ENCODE results near the gene KRTAP10-11.

DNA sequence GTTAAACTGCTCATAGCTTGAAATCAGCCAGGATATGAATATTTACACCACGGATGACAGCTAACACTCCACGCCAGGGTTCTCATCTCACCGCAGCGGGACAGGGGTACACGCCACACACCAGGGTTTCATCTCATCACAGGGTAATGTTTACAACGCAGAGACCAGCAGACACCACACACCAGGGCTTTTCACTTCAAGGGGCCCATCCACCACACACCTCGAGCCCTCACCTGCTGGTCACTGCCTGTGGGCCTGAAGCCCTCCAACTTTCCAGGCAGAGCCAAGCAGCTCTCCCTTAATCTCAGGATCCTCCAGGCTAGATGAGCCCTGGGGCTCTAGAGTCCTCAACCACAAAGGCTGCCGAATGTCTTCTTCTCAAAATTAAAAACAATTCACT lies 49.4 kb downstream of the KRTAP10-11 start:
- TF ChIP-seq, protein P1, sequence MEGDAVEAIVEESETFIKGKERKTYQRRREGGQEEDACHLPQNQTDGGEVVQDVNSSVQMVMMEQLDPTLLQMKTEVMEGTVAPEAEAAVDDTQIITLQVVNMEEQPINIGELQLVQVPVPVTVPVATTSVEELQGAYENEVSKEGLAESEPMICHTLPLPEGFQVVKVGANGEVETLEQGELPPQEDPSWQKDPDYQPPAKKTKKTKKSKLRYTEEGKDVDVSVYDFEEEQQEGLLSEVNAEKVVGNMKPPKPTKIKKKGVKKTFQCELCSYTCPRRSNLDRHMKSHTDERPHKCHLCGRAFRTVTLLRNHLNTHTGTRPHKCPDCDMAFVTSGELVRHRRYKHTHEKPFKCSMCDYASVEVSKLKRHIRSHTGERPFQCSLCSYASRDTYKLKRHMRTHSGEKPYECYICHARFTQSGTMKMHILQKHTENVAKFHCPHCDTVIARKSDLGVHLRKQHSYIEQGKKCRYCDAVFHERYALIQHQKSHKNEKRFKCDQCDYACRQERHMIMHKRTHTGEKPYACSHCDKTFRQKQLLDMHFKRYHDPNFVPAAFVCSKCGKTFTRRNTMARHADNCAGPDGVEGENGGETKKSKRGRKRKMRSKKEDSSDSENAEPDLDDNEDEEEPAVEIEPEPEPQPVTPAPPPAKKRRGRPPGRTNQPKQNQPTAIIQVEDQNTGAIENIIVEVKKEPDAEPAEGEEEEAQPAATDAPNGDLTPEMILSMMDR (IDR thresholded peaks at IDR 0.05): no peak
- TF ChIP-seq POLR2A (IDR thresholded peaks at IDR 0.05) (no peak), EP300 (IDR thresholded peaks at IDR 0.05) (no peak)

Measured in tibial nerve (tissue), 4 donors.